ENCODE measurements around the gene POU2AF2. TPM values are rescaled to one million over a fixed set of nuclear protein-coding genes. Genes with fewer than 3 reads are reported as not detected.
"Not testable (repeated sequence)": the region's sequence is repeated elsewhere in the genome, so short reads cannot be mapped to it uniquely, and the experiment has no call there.

The POU2AF2 gene
- total RNA-seq, 2 donors from 2014 or later: not detected

GRCh38 chr11:111250936-111251335, 5.4 kb downstream of the POU2AF2 start:
- intact Hi-C loops (cut with DNase I): no loop called here
- no peak for DNase-seq (ENCODE audit: low spot score)

- DNase-seq (ENCODE audit: low spot score): no peak
- intact Hi-C loops (cut with DNase I): no loop called here
Measured at GRCh38 chr11:111253131-111253530, 7.6 kb downstream of the POU2AF2 start.

GRCh38 chr11:111253630-111254029, 8.1 kb downstream of the POU2AF2 start:
- intact Hi-C loops (cut with DNase I): no loop called here
- no peak for DNase-seq (ENCODE audit: low spot score)

GRCh38 chr11:111258046-111258445, 12.5 kb downstream of the POU2AF2 start:
- intact Hi-C loops (cut with DNase I): no loop called here
- DNase-seq (ENCODE audit: low spot score): no peak

GRCh38 chr11:111259896-111260295, 14.4 kb downstream of the POU2AF2 start:
- DNase-seq (ENCODE audit: low spot score): no peak
- intact Hi-C loops (cut with DNase I): no loop called here

GRCh38 chr11:111260811-111261210, 15.3 kb downstream of the POU2AF2 start:
- DNase-seq (ENCODE audit: low spot score): no peak
- intact Hi-C loops (cut with DNase I): no loop called here

GRCh38 chr11:111264646-111265045, 19.1 kb downstream of the POU2AF2 start:
- intact Hi-C loops (cut with DNase I): no loop called here
- no peak for DNase-seq (ENCODE audit: low spot score)

GRCh38 chr11:111265421-111265820, 19.9 kb downstream of the POU2AF2 start:
- intact Hi-C loops (cut with DNase I): no loop called here
- no peak for DNase-seq (ENCODE audit: low spot score)

- intact Hi-C loops (cut with DNase I); DNase-seq (ENCODE audit: low spot score): not testable (repeated sequence)
Measured at GRCh38 chr11:111268303-111268702, 22.8 kb downstream of the POU2AF2 start.

GRCh38 chr11:111269146-111269868, 23.8 kb downstream of the POU2AF2 start:
- DNase-seq (ENCODE audit: low spot score): no peak
- intact Hi-C loops (cut with DNase I): no loop called here

GRCh38 chr11:111272420-111272819, 26.9 kb downstream of the POU2AF2 start:
- DNase-seq (ENCODE audit: low spot score): no peak
- intact Hi-C loops (cut with DNase I): no loop called here

GRCh38 chr11:111282562-111283075, 37.1 kb downstream of the POU2AF2 start:
- DNase-seq (ENCODE audit: low spot score): no peak
- intact Hi-C loops (cut with DNase I): loop anchor here in 1 of 2 donors (5.0 kb wide), 1 partner anchor 140 kb away; no protein-coding TSS in a partner anchor

- DNase-seq (ENCODE audit: low spot score): no peak
- intact Hi-C loops (cut with DNase I): loop anchor here in 1 of 2 donors (5.0 kb wide), 1 partner anchor 138 kb away; no protein-coding TSS in a partner anchor
Measured at GRCh38 chr11:111283945-111284481, 38.5 kb downstream of the POU2AF2 start.

- intact Hi-C loops (cut with DNase I): loop anchor here in 1 of 2 donors (5.0 kb wide), 1 partner anchor 157 kb away; no protein-coding TSS in a partner anchor
- no peak for DNase-seq (ENCODE audit: low spot score)
Measured at GRCh38 chr11:111285189-111286091, 39.9 kb downstream of the POU2AF2 start.

GRCh38 chr11:111291764-111292163, 46.2 kb downstream of the POU2AF2 start:
- DNase-seq (ENCODE audit: low spot score): no peak
- intact Hi-C loops (cut with DNase I): no loop called here

- DNase-seq (ENCODE audit: low spot score); intact Hi-C loops (cut with DNase I): not testable (repeated sequence)
Measured at GRCh38 chr11:111292408-111292807, 46.9 kb downstream of the POU2AF2 start.

GRCh38 chr11:111296196-111296595, 50.7 kb downstream of the POU2AF2 start:
- intact Hi-C loops (cut with DNase I): loop anchor here (5.0 kb wide), 1 partner anchor 126 kb away; no protein-coding TSS in a partner anchor
- DNase-seq (ENCODE audit: low spot score): no peak

GRCh38 chr11:111297696-111298095, 52.2 kb downstream of the POU2AF2 start:
- no peak for DNase-seq (ENCODE audit: low spot score)
- intact Hi-C loops (cut with DNase I): loop anchor here (5.0 kb wide), 1 partner anchor 125 kb away; no protein-coding TSS in a partner anchor

- intact Hi-C loops (cut with DNase I): loop anchor here (5.0 kb wide), 1 partner anchor 124 kb away; no protein-coding TSS in a partner anchor
- DNase-seq (ENCODE audit: low spot score): no peak
Measured at GRCh38 chr11:111298413-111299100, 53.0 kb downstream of the POU2AF2 start, which contains the start of gene POU2AF3. TSS of gene POU2AF3 (plus strand) at chr11:111298546. CDS start at chr11:111298582, 36 bp downstream.

All from posterior vena cava (tissue), 2 donors.